ENCODE measurements around the gene ALDH1A2.
"Not testable (repeated sequence)": the region's sequence is repeated elsewhere in the genome, so short reads cannot be mapped to it uniquely, and the experiment has no call there.

Gene ALDH1A2

GRCh38 chr15:58066042-58066867 lies 744 bp upstream of the ALDH1A2 start:
- DNase-seq (ENCODE audit: low spot score) = peak; percentile 17

DNA sequence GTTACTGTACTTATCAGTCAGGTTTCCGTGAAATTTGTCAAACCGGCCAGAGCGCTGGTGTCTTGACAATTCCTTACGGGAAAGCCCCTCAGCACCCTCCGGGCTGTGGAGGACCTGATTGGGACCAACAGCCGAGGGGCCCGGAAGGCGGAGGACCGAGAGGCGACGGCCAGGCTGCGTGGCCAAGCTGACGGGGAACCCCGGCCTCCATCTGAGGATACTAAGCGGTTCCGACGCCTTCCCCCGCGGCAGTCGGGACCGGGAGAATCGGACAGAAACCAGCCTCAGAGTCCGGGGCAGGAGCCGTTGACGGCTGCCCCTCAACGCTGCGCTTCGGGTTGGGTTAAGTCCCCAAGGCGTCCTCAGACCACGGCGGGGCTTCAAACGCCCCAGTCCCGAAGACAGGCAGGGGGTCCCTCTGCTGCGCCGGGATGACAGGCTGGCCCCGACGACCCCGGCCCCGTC lies 499 bp downstream of the ALDH1A2 start:
- DNase-seq (ENCODE audit: low spot score) = no peak

DNA sequence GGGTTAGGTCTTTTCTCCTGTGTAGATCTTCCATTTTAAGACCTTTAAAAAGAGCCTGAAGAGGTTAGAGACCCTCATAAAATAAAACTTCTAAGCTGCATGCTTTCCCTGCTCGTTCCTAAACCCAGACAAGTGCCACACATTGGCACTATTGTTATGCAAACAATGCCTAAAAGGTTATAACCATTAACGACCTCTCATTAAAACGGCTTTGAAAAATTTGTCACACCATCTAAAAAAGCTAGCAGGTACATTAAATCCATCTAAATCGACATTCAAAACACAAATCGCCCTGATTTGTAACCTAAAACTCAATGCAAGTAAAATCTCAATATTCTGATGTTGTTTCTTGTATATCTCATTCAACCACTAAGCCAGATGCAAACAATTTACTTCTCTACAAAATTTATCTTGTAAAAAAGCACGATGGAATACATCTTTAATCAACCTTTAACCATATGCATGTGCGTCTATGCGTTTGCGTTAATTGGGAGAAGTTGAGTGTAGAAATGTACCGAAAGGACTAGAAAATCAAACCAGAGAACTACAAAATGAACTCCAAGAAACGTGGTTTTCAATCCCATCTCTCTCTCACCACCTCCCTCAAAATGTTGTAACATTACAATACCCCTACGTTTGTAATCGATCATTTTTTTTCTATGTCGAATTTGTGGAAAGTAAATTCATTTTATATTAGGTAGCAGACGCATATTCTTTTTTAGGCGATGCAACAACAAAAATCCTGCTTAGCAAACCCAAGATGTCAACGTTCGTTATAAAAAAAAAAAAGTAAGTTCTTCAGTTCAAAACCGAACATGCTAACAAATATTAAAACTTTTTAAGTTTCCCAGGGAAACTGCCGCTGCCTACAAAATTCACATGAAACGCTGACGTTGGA lies 1.2 kb downstream of the ALDH1A2 start:
- no peak for DNase-seq (ENCODE audit: low spot score)

- no peak for DNase-seq (ENCODE audit: low spot score)
Measured at GRCh38 chr15:58063614-58064013, 1.9 kb downstream of the ALDH1A2 start.

- DNase-seq (ENCODE audit: low spot score) = no peak
Measured at GRCh38 chr15:58062983-58063382, 2.5 kb downstream of the ALDH1A2 start.

DNA sequence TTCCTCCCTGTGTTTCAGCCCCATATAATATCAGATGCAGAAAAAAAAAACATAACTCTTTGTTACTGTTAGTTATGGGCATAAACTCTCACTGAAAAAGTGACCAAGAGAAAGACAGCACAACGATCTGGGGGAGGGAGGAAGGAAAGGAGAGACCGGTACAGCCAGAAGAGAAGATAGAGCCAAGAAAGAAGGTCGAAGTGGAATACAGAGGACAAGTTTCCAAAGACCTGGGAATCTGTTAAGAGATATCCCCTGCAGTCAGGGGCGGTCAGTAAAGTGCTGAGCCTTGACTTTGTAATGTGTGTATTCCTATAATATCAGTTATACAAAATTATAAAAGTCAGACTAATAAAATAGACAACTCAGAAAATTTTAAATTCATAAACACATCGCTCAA lies 3.3 kb downstream of the ALDH1A2 start:
- DNase-seq (ENCODE audit: low spot score) = no peak

- DNase-seq (ENCODE audit: low spot score) = no peak
Measured at GRCh38 chr15:58060575-58060974, 4.9 kb downstream of the ALDH1A2 start.

DNA sequence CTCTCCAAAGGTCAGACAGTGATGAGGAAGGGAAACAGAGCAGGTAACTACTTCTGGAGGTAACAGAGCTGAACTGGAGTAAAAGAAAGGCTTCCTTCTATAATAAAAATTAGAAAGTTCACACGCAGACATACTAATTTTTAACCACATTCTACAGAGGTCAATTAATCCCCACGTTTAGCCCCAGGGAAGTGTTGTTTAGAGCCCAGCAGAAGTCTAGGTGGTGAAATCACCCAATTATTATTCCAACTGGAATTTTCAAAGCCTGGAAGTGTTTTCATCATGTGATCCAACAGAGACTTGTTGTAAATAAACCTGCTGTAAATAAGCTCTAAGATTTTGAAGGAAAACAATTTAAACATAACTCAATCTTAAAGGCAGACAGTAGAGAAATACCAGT lies 6.8 kb downstream of the ALDH1A2 start:
- DNase-seq (ENCODE audit: low spot score) = no peak

DNA sequence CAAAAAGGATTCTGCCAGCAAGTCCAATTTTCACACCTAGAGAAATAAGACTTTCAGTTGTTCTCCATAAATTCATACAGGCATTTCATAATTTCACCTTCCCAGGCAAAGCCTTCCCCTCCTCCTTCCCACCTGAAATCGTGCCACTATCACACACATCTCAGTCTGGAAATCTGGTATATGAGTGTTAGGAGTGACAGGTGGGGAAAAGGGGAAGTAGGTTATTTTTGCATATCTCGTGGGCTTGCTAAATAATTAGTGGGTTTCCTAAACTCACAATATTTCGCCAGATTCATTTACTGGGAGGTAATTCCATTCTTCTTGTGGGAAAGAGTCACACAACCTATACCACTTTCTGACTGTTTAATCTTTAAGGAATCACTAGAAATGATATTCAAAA lies 7.4 kb downstream of the ALDH1A2 start:
- no peak for DNase-seq (ENCODE audit: low spot score)

GRCh38 chr15:58057559-58057958 lies 8.0 kb downstream of the ALDH1A2 start:
- DNase-seq (ENCODE audit: low spot score) = no peak

DNA sequence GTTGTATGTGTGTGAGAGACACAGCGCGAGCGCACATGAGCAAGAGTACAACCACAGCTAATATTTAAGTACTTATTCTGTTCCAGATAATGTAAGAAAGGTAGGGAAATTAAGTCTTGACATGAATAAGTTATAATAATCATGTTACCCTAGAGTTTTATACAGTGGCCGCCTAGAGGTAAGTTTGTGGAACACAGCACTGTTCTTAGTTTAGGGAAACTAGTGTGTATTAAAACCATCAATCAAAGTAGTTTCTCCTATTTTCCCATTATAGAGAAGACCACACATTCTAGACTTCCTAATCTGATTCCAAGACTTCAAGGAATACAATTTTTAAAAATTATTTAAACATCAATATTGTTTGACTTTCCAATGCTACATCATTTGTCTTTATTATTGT lies 9.5 kb downstream of the ALDH1A2 start:
- DNase-seq (ENCODE audit: low spot score) = no peak

- DNase-seq (ENCODE audit: low spot score) = no peak
Measured at GRCh38 chr15:58053315-58054153, 12.0 kb downstream of the ALDH1A2 start.

GRCh38 chr15:58052334-58052733 lies 13.2 kb downstream of the ALDH1A2 start:
- no peak for DNase-seq (ENCODE audit: low spot score)

- DNase-seq (ENCODE audit: low spot score) = no peak
Measured at GRCh38 chr15:58049520-58050227, 15.8 kb downstream of the ALDH1A2 start.

DNA sequence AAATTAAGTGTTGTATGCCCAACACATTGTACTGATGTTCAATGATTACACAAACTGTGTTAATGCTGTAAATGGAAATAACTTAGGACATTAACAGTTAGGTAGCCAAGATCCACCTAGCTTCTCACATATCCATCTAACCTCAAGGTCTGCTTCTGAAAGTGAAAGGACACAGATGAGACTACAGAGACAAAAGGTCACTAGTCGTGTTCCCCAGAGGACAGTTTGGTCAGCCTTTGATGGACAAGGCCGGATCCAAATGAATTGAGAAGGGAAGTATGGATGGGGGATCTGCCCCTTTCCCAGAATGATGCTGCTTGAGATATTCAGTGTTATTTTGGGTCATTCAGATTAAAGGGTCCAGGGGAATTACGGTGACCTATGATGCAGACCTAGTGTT lies 17.2 kb downstream of the ALDH1A2 start:
- DNase-seq (ENCODE audit: low spot score) = no peak

- no peak for DNase-seq (ENCODE audit: low spot score)
Measured at GRCh38 chr15:58047149-58047548, 18.4 kb downstream of the ALDH1A2 start.

GRCh38 chr15:58046467-58046866 lies 19.0 kb downstream of the ALDH1A2 start:
- DNase-seq (ENCODE audit: low spot score) = no peak

DNA sequence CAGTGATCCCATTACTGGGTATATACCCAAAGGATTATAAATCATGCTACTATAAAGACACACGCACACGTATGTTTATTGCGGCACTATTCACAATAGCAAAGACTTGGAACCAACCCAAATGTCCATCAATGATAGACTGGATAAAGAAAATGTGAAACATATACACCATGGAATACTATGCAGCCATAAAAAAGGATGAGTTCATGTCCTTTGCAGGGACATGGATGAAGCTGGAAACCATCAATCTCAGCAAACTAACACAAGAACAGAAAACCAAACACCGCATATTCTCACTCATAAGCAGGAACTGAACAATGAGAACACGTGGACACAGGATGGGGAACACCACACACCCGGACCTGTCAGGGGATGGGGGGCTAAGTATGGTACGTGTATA lies 20.1 kb downstream of the ALDH1A2 start:
- DNase-seq (ENCODE audit: low spot score) = not testable (repeated sequence)

DNA sequence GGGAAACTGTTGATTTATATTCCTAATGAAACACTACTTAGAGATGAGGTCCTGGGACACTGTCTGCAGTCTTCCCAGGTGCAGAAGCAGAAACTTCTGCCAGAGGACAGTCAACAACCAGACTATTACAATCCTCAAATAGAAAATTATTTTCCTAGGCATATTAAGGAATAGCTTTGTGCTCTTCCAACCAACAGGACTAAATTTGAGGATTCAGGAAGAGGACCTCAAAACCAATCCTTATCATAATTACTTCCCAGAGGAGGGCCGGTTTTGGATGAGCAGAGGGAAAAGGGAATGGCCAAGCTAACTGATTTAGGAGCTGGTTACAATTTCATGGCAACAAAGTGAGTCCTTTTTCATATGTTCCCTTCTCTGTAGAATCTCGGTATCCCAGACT lies 21.0 kb downstream of the ALDH1A2 start:
- DNase-seq (ENCODE audit: low spot score) = no peak

- DNase-seq (ENCODE audit: low spot score) = peak; percentile 42
Measured at GRCh38 chr15:58043192-58043903, 22.2 kb downstream of the ALDH1A2 start.

DNA sequence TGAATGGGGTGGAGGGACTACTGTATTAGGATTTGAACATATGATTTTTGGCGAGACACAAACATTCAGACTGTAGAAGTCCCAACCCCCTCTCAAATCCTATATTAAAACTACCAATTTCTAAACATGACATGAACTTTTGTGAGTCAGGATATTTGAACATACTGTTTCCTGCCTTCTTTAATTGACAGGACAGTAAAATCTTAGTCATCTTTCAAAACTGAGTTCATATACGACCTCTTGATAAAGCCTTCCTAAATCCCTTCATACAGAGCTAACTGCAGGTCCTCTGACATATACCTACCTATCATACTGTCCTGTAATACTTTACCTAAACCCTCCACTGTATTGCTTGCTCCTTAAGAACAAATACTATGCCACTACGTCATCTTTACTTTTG lies 23.5 kb downstream of the ALDH1A2 start:
- DNase-seq (ENCODE audit: low spot score) = no peak
